ENCODE results near the gene UCN.
"Not testable (repeated sequence)": the region's sequence is repeated elsewhere in the genome, so short reads cannot be mapped to it uniquely, and the experiment has no call there.

The UCN gene

DNA sequence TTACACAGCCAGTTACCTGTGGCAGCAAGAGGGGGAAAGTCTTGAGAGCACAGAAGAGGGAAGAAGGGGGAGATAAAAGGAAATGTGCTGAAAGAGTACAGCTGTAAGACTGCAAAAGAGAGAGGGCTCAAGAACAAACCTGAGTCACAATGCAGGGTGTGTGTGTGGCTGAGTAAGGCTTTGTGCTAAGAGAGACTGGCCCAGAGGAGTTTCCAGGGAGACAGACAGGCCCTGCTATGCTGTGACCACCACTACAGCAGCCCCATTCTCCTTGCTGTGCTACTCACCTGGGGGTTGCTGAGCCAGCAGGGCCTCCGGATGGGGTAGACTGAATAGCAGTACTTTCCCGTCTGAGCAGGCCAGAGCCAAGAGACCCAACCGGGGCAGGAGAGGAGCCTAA, 27.1 kb upstream of the UCN start:
- no peak for FAIRE-seq

GRCh38 chr2:27324720-27325119, 16.5 kb upstream of the UCN start:
- no peak for TF ChIP-seq TAF1 (IDR thresholded peaks at IDR 0.05; ENCODE audit: borderline replicate concordance, low read depth, low read length)
- no peak for TF ChIP-seq POLR2A (IDR thresholded peaks at IDR 0.05; ENCODE audit: low read depth, low read length)
- no peak for TF ChIP-seq POLR2AphosphoS5 (IDR thresholded peaks at IDR 0.05; ENCODE audit: low read depth, low read length)
- DNase-seq (ENCODE audit: insufficient read length), result no peak

More for the DNA sequence above, 27.1 kb upstream of the UCN start:
- no peak for TF ChIP-seq POLR2A (IDR thresholded peaks at IDR 0.05; ENCODE audit: low read depth, low read length)
- no peak for TF ChIP-seq TAF1 (IDR thresholded peaks at IDR 0.05; ENCODE audit: borderline replicate concordance, low read depth, low read length)
- TF ChIP-seq POLR2AphosphoS5 (IDR thresholded peaks at IDR 0.05; ENCODE audit: low read depth, low read length), result no peak
- no peak for DNase-seq (ENCODE audit: insufficient read length)

GRCh38 chr2:27323596-27324285, 15.5 kb upstream of the UCN start:
- FAIRE-seq (no peak), DNase-seq (ENCODE audit: insufficient read length) (no peak)
- TF ChIP-seq POLR2A (IDR thresholded peaks at IDR 0.05; ENCODE audit: low read depth, low read length), result no peak
- no peak for TF ChIP-seq TAF1 (IDR thresholded peaks at IDR 0.05; ENCODE audit: borderline replicate concordance, low read depth, low read length)
- no peak for TF ChIP-seq POLR2AphosphoS5 (IDR thresholded peaks at IDR 0.05; ENCODE audit: low read depth, low read length)

More at GRCh38 chr2:27324720-27325119, 16.5 kb upstream of the UCN start:
- no peak for FAIRE-seq

GRCh38 chr2:27322766-27323595, 14.7 kb upstream of the UCN start, which contains the start of gene MPV17:
Gene MPV17, minus strand, starts transcription at chr2:27323097. Its CDS starts 580 bp downstream, at chr2:27322517.
- DNase-seq (ENCODE audit: insufficient read length) (peak; percentile 96), FAIRE-seq (peak; percentile 90)
- TF ChIP-seq POLR2AphosphoS5 (IDR thresholded peaks at IDR 0.05; ENCODE audit: low read depth, low read length) (peak; percentile 97), TAF1 (IDR thresholded peaks at IDR 0.05; ENCODE audit: borderline replicate concordance, low read depth, low read length) (peak; percentile 74; the same call in 1 of the 2 replicates), POLR2A (IDR thresholded peaks at IDR 0.05; ENCODE audit: low read depth, low read length) (peak; percentile 96)

DNA sequence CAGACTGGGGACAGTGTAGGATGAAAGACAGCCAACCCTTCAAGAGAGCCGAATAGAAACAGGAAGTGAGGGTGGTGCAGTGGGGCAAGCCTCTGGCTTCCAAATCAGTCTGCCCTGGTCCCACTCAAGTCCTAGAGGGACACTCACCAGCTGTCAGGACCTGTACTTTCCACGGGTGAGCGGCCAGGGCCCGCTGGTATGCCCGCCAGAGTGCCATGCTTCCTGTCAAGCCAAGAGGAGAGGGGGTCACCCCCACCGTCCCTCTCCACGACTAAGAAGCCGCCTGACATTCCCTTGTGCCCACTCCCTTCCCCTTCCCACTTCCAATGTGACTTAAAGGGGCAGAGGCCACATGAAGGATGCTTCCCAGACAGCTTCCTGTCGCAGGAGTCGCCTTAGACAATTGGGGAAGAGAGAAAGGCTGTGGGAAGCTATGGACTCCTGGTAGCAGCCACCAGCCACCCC, 14.1 kb upstream of the UCN start:
- 0 out of 2 replicates have a peak, but pooled peaks have one; percentile 7 for TF ChIP-seq TAF1 (IDR thresholded peaks at IDR 0.05; ENCODE audit: borderline replicate concordance, low read depth, low read length)
- TF ChIP-seq POLR2AphosphoS5 (IDR thresholded peaks at IDR 0.05; ENCODE audit: low read depth, low read length), result no peak
- FAIRE-seq (no peak), DNase-seq (ENCODE audit: insufficient read length) (no peak)

DNA sequence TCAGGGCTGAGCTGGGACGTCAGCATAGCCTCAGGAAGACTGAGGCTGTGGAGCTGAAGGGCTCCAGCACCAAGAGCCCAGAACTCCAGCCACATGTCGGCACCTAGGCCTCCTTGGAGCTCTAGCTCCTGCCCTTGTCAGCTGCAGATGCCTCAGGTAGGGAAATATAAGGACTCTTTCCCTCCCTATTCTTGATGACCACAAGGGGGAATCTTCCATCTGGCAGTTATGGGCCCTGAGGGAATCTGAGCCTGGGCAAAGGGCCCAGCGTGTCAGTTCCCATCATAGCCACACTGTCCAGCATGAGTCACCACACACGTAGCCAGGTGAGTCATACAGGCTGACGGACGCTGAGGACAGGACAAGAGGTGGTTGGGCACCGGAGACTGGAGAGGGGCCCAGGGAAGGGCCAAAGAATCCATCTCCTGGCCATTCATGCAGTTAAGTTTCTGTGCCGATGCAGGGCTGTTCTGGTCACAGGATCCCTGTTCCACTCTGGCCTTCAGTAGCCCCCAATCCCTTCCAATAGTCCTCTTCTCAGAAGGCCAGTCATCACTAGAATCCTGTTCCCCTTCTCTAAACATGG, 12.8 kb upstream of the UCN start:
- no peak for FAIRE-seq
- no peak for DNase-seq (ENCODE audit: insufficient read length)
- TF ChIP-seq POLR2A (IDR thresholded peaks at IDR 0.05; ENCODE audit: low read depth, low read length) (no peak), TAF1 (IDR thresholded peaks at IDR 0.05; ENCODE audit: borderline replicate concordance, low read depth, low read length) (no peak), POLR2AphosphoS5 (IDR thresholded peaks at IDR 0.05; ENCODE audit: low read depth, low read length) (no peak)

DNA sequence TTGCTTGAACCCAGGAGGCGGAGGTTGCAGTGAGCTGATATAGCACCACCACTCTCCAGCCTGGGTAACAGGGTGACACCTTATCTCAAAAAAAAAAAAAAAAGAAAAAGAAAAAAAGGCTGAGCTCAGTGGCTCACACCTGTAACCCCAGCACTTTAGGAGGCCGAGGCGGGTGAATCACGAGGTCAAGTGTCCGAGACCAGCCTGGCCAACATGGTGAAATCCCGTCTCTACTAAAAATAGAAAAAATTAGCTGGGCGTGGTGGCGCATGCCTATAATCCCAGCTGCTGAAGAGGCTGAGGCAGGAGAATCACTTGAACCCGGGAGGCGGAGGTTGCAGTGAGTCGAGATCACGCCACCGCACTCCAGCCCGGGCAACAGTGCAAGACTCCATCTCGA, 11.6 kb upstream of the UCN start:
- not testable (repeated sequence) for FAIRE-seq; DNase-seq (ENCODE audit: insufficient read length)

- DNase-seq (ENCODE audit: insufficient read length), result no peak
- FAIRE-seq, result no peak
- TF ChIP-seq POLR2A (IDR thresholded peaks at IDR 0.05; ENCODE audit: low read depth, low read length) (no peak), TAF1 (IDR thresholded peaks at IDR 0.05; ENCODE audit: borderline replicate concordance, low read depth, low read length) (no peak)
These were observed 8.6 kb upstream of the UCN start for GRCh38 chr2:27316655-27317412.

GRCh38 chr2:27315122-27315521, 6.9 kb upstream of the UCN start:
- TF ChIP-seq POLR2AphosphoS5 (IDR thresholded peaks at IDR 0.05; ENCODE audit: low read depth, low read length) (no peak), TAF1 (IDR thresholded peaks at IDR 0.05; ENCODE audit: borderline replicate concordance, low read depth, low read length) (no peak)
- FAIRE-seq, result no peak

GRCh38 chr2:27314709-27315108, 6.5 kb upstream of the UCN start:
- DNase-seq (ENCODE audit: insufficient read length) (no peak), FAIRE-seq (no peak)
- TF ChIP-seq POLR2A (IDR thresholded peaks at IDR 0.05; ENCODE audit: low read depth, low read length), result no peak
- no peak for TF ChIP-seq TAF1 (IDR thresholded peaks at IDR 0.05; ENCODE audit: borderline replicate concordance, low read depth, low read length)
- TF ChIP-seq POLR2AphosphoS5 (IDR thresholded peaks at IDR 0.05; ENCODE audit: low read depth, low read length), result no peak

More at GRCh38 chr2:27315122-27315521, 6.9 kb upstream of the UCN start:
- no peak for DNase-seq (ENCODE audit: insufficient read length)
